GM21737 (cell line): ENCODE data around the gene NFIX.

Experiments
- ATAC-seq: cut with Tn5 transposase; IDR thresholded peaks from one replicate; pipeline ENCODE4 v1.9.1; 2021; ENCODE audit warnings: mild to moderate bottlenecking, moderate library complexity; ENCODE audit not compliant: unreplicated experiment

Gene NFIX

GRCh38 chr19:13006431-13007281 is 11.4 kb downstream of the NFIX start:
- no peak for ATAC-seq

GRCh38 chr19:13007292-13008045 is 12.2 kb downstream of the NFIX start:
- ATAC-seq, result no peak

GRCh38 chr19:13008926-13009787 is 13.9 kb downstream of the NFIX start:
- ATAC-seq, result no peak

- no peak for ATAC-seq
These were observed 15.0 kb downstream of the NFIX start for GRCh38 chr19:13010038-13010991.

GRCh38 chr19:13010992-13011652 is 15.8 kb downstream of the NFIX start:
- ATAC-seq, result no peak

- ATAC-seq, result no peak
These were observed 16.5 kb downstream of the NFIX start for GRCh38 chr19:13011653-13012389.

- ATAC-seq, result no peak
These were observed 17.1 kb downstream of the NFIX start for GRCh38 chr19:13012390-13012689.

GRCh38 chr19:13012690-13013608 is 17.7 kb downstream of the NFIX start:
- ATAC-seq, result no peak

- no peak for ATAC-seq
These were observed 18.4 kb downstream of the NFIX start for GRCh38 chr19:13013649-13014048.

GRCh38 chr19:13014101-13014920 is 19.0 kb downstream of the NFIX start:
- ATAC-seq, result no peak

- ATAC-seq, result no peak
These were observed 19.6 kb downstream of the NFIX start for GRCh38 chr19:13014921-13015280.

GRCh38 chr19:13015361-13016223 is 20.3 kb downstream of the NFIX start:
- no peak for ATAC-seq

GRCh38 chr19:13016245-13016627 is 21.0 kb downstream of the NFIX start:
- no peak for ATAC-seq

- no peak for ATAC-seq
These were observed 21.5 kb downstream of the NFIX start for GRCh38 chr19:13016628-13017305.

- ATAC-seq, result no peak
These were observed 22.2 kb downstream of the NFIX start for GRCh38 chr19:13017306-13018034.
